ENCODE data around the gene GBX1. TPM values are rescaled to one million over a fixed set of nuclear protein-coding genes. Genes with fewer than 3 reads are reported as not detected.

Gene GBX1
- total RNA-seq, 2 donors from 2014 or later: not detected

DNA sequence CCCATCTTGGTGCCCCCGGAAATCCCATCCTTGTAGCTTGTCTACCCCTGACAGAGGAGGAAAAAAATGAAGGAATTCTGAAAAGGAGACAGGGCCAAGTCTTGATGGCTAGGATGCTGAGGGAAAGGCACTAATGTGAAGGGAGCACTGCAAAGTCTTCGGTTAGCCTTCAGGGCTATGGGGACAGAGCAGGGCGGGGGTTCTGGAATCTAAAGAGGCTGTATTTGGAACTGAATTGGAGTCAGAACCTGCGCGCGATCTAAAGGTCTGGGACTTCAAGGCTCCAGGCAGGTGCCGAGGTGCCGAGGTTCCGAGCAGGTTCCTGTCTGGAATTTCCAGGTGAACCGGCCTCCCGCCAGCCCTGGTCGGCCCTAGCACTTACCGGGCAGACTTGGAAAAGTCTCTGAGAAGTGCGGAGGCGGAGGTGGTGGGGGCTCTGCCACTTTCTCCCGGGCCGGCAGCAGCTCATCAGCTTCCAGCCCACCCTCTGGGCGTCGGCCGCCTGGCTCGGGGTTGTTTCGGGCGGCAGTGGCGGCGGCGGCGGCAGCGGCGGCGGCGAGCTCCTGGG, 781 bp downstream of the GBX1 start:
- TF ChIP-seq, protein P1, sequence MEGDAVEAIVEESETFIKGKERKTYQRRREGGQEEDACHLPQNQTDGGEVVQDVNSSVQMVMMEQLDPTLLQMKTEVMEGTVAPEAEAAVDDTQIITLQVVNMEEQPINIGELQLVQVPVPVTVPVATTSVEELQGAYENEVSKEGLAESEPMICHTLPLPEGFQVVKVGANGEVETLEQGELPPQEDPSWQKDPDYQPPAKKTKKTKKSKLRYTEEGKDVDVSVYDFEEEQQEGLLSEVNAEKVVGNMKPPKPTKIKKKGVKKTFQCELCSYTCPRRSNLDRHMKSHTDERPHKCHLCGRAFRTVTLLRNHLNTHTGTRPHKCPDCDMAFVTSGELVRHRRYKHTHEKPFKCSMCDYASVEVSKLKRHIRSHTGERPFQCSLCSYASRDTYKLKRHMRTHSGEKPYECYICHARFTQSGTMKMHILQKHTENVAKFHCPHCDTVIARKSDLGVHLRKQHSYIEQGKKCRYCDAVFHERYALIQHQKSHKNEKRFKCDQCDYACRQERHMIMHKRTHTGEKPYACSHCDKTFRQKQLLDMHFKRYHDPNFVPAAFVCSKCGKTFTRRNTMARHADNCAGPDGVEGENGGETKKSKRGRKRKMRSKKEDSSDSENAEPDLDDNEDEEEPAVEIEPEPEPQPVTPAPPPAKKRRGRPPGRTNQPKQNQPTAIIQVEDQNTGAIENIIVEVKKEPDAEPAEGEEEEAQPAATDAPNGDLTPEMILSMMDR (IDR thresholded peaks at IDR 0.05): no peak
- peaks cover 8% of the 10 kb centered on the region for H3K27me3 ChIP-seq (replicated peaks; ENCODE audit: insufficient read depth)
- H3K36me3 ChIP-seq: no peaks in the 10 kb centered on the region
- H3K27ac ChIP-seq: no peak overlapping the region
- H3K4me3 ChIP-seq: peak overlapping the region; percentile 70
- H3K9me3 ChIP-seq: no peaks in the 10 kb centered on the region
- DNase-seq (ENCODE audit: low spot score) (no peak), ATAC-seq (ENCODE audit: insufficient number of reproducible peaks, low FRiP score, low read depth) (no peak)
- peaks cover 6 to 22% of the 10 kb centered on the region in 2 donors for H3K4me1 ChIP-seq (ENCODE audit: control insufficient read depth in 1 of 2, low read depth in 2 of 2)

DNA sequence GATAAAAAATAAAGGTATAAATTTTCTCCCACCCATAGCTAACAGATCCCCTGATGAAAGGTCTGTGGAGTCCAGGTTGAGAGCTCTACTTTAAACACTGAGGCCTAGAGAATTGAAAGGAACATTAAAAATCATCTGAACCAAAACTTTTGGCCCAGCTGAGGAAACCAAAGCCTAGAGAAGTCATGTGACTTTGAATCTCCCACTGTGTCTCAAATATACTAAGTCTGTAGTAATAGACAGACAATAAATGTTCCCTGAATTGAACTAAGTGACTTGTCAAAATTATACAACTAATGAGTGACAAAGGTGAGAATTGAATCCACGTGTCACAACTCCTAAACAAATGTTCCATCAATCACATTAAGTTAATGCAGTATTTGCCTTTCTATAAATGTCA, 5.7 kb downstream of the GBX1 start:
- H3K4me1 ChIP-seq (ENCODE audit: control insufficient read depth in 1 of 2, low read depth in 2 of 2): peaks cover under 1 to 4% of the 10 kb centered on the region in 2 donors
- no peak overlapping the region for H3K27ac ChIP-seq
- peaks cover 8% of the 10 kb centered on the region for H3K27me3 ChIP-seq (replicated peaks; ENCODE audit: insufficient read depth)
- no peak for DNase-seq (ENCODE audit: low spot score)
- TF ChIP-seq, protein P1 (IDR thresholded peaks at IDR 0.05): no peak
- no peak for ATAC-seq (ENCODE audit: insufficient number of reproducible peaks, low FRiP score, low read depth)
- H3K36me3 ChIP-seq: no peaks in the 10 kb centered on the region
- no peak overlapping the region for H3K4me3 ChIP-seq
- H3K9me3 ChIP-seq: no peaks in the 10 kb centered on the region

DNA sequence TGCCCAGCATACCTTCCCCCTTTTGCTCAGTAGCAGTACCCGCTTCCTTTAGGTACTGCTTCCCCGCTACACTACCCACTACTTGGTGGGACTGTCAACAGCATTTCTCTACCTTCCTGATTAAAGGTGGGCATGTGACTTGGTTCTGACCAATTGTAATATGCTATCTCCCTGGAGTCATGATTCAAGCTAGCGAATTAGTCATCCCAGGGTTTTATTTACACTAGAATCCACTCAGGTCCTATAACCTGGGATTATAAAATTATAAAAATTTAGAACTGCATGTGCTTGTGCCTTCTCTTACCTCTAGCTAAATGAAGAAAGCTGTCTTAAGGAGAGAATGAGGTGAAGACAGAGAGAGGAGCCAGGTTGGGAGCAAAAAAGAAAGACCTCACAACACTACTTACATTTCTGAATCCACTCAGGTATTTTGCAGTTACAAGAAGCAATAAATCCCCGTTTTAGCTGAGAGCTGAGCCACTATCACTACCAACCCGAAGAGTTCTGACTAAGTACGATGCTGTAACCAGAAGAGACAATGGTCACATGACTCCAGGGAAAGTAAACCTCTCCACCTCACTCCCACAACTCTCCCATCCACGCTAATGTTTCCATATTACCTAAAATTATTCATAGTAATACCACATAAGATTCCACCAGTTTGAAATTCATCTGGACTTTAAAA, 9.7 kb downstream of the GBX1 start:
- TF ChIP-seq, protein P1 (IDR thresholded peaks at IDR 0.05): no peak
- no peak for ATAC-seq (ENCODE audit: insufficient number of reproducible peaks, low FRiP score, low read depth)

DNA sequence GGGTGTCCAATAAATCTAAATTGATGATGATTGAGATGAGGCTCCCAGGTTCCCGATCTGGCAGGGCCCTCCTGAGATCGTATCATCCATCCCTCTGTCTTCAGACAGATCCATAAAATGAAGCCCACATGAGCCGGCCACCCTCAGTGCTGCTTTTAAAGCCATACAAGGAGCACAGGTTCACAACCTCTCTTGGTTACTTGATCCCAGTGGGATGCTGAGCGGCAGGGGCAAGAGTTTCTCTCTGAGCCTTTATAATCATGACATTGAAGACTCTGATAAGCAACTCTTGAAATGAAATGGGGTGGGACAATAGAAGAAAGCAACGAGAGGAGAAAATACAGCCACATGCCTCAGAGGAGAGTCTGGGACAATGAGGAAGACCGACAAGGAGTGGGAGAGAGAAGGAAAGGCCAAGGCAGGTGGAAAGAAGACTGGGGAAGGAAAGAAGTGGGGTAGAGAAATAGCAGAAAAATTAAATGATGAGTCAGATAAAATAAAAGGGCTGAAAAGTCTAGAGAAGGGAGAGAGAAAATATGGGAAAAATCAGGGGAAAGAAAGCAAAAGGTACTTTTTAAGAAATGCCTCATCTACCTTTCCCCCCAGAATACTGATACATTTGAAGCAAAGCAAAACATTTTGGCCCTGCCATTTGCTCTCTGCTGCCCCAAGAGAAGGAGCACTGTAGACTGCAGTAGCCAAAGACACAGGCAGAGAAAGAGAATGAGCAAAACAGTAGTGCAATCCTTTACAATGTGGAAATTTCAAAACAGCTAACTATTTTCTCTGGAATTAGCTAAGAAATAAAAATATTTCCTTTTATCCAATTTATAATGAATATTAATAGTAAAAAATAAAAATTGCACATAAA, 14.6 kb downstream of the GBX1 start:
- no peaks in the 10 kb centered on the region for H3K4me1 ChIP-seq (ENCODE audit: control insufficient read depth in 1 of 2, low read depth in 2 of 2)
- H3K9me3 ChIP-seq: no peaks in the 10 kb centered on the region
- no peaks in the 10 kb centered on the region for H3K27me3 ChIP-seq (replicated peaks; ENCODE audit: insufficient read depth)
- no peak overlapping the region for H3K27ac ChIP-seq
- ATAC-seq (ENCODE audit: insufficient number of reproducible peaks, low FRiP score, low read depth): no peak
- TF ChIP-seq, protein P1 (IDR thresholded peaks at IDR 0.05): no peak
- no peaks in the 10 kb centered on the region for H3K36me3 ChIP-seq
- H3K4me3 ChIP-seq: no peak overlapping the region
- DNase-seq (ENCODE audit: low spot score): no peak

More for the DNA sequence above, 9.7 kb downstream of the GBX1 start:
- no peaks in the 10 kb centered on the region for H3K9me3 ChIP-seq
- no peak for DNase-seq (ENCODE audit: low spot score)
- H3K27ac ChIP-seq: no peak overlapping the region
- no peaks in the 10 kb centered on the region for H3K4me1 ChIP-seq (ENCODE audit: control insufficient read depth in 1 of 2, low read depth in 2 of 2)
- H3K27me3 ChIP-seq (replicated peaks; ENCODE audit: insufficient read depth): no peaks in the 10 kb centered on the region
- H3K36me3 ChIP-seq: no peaks in the 10 kb centered on the region
- no peak overlapping the region for H3K4me3 ChIP-seq

DNA sequence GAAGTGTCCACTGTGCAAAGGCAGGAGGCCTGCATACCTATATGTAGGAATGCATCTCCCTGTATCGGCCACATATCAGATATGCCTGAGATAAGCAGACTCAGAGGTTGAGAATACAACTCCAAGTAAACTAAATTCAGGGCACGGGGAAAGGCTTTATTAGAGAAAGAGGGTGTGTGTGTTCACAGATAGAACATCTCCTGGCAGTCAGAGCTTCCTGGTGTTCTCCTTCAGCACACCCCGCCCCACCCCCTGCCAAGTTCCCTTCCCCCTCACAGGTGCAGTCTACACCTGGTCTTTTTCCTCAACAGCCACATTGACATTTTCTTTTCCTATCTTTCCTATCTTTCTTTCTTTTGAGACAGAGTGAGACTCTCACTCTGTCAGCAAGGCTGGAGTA, 17.1 kb downstream of the GBX1 start:
- DNase-seq (ENCODE audit: low spot score) (no peak), ATAC-seq (ENCODE audit: insufficient number of reproducible peaks, low FRiP score, low read depth) (no peak)
- H3K9me3 ChIP-seq: no peaks in the 10 kb centered on the region
- H3K27ac ChIP-seq: no peak overlapping the region
- TF ChIP-seq, protein P1 (IDR thresholded peaks at IDR 0.05): no peak
- no peak overlapping the region for H3K4me3 ChIP-seq
- H3K36me3 ChIP-seq: no peaks in the 10 kb centered on the region
- no peaks in the 10 kb centered on the region for H3K27me3 ChIP-seq (replicated peaks; ENCODE audit: insufficient read depth)
- no peaks in the 10 kb centered on the region for H3K4me1 ChIP-seq (ENCODE audit: control insufficient read depth in 1 of 2, low read depth in 2 of 2)

Measured in thoracic aorta (tissue), 2 donors.